Body of pancreas (tissue), 4 donors: ENCODE measurements around the gene NAT14. TPM values are rescaled to one million over a fixed set of nuclear protein-coding genes. Genes with fewer than 3 reads are reported as not detected.
"Not testable (repeated sequence)": the region's sequence is repeated elsewhere in the genome, so short reads cannot be mapped to it uniquely, and the experiment has no call there.

Source experiments
- ATAC-seq: fragments of 150-250 bp; one replicate; pipeline ENCODE4 v1.9.1; 2016
- DNase-seq, 4 donors: peaks; one replicate each; pipeline ENCODE4 v3.0.0-alpha.2; 2019
- H3K27ac ChIP-seq, 4 donors: fragments of 200-600 bp; sonication (generic); 1 replicate in 3 of 4; 2 replicates in 1 of 4; pipeline versions ENCODE4 v1.5.1 to v1.6.1; 2016 to 2019; ENCODE audit warnings: mild to moderate bottlenecking in 1 of 4, mixed read lengths in 1 of 4, moderate library complexity in 1 of 4
- H3K27me3 ChIP-seq, 2 donors: fragments of 200-600 bp; sonication (generic); one replicate each; pipeline ENCODE4 v1.6.0; 2016; ENCODE audit warnings: mild to moderate bottlenecking in 1 of 2
- H3K36me3 ChIP-seq, 2 donors: fragments of 200-600 bp; sonication (generic); replicated peaks in 1 of 2; 2 replicates each; pipeline ENCODE4 v1.5.1; 2016; ENCODE audit warnings: low read depth in 2 of 2; ENCODE audit not compliant: insufficient read depth in 1 of 2
- H3K4me1 ChIP-seq: fragments of 200-600 bp; sonication (generic); one replicate; pipeline ENCODE4 v1.6.0; 2016
- H3K4me3 ChIP-seq, 2 donors: fragments of 200-600 bp; sonication (generic); 1 replicate in 1 of 2; 2 replicates in 1 of 2; pipeline ENCODE4 v1.5.1; 2016 to 2019
- H3K9me3 ChIP-seq, 3 donors: fragments of 200-600 bp; sonication (generic); 1 replicate in 2 of 3; 2 replicates in 1 of 3; pipeline ENCODE4 v1.5.1; 2016
- POLR2A ChIP-seq, 3 donors: fragments of 450-650 bp; IDR thresholded peaks; one replicate each; pipeline ENCODE4 v1.6.1; 2016; ENCODE audit warnings: antibody characterized with exemption in 3 of 3, mild to moderate bottlenecking in 2 of 3
- WGBS, 2 donors: methylation state at CpG; one replicate each; pipeline ENCODE4 v1.1.5; 2017; 5-methylcytosine and 5-hydroxymethylcytosine counted together
- intact Hi-C: fragments of 100-400 bp; cut with DNase I; formaldehyde crosslinking; loops from one replicate; pipeline ENCODE4 v1.15.1; 2023
- total RNA-seq, 2 donors: library from RNA; depleted of rRNA; stranded (reverse); fragments of >200 nt; gene quantifications; one replicate each; pipeline ENCODE4 v1.1.0, GENCODE V29; 2016
- TF ChIP-seq, protein P1 (sequence below), 7 experiments: fragments of 450-650 bp in 4 of 7; fragments of 200-600 bp in 3 of 7; sonication (generic) in 3 of 7; IDR thresholded peaks; one replicate each; pipeline ENCODE4 v1.5.1; 2016 to 2019; ENCODE audit warnings: antibody characterized with exemption in 7 of 7

Gene NAT14
- total RNA-seq, 2 donors from 2014 or later = 4.2 to 8.2 TPM

DNA sequence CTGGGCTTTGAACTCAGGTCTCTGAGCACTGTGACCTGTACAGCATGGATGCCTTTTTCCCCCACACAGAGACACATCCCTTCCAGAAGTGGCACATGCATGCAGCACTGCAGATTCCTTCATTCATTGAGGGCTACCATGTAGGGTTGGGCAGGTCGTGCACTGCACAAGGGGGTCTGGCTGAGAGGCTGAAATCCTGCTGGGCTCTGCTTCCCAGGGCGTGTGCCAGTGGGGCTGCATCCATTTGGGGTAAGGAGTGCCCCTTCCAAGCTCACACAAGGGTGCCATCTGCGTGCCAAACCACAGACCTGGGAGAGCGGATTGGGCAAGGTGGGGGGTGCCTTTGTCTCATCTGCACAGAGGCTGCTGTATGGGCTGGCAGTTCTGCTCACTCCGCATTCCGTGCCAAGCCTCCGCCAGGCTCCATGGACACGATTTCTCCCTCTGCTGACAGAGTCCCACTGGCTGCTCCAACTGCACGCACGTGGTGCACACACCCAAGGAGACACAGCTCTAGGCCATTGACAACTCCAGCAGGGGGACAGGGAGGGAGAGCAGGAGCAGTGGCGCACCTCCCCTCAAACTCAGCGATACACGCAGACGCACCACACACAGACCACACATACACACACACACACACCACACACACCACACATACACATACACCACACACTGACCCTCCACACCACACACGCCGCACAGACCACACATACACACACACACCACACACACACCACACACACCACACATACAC is 37.4 kb upstream of the NAT14 start:
- Histone ChIP-seq H3K27ac (no peak overlapping the region), H3K4me1 (peaks cover 14% of the 10 kb centered on the region), H3K9me3 (no peaks in the 10 kb centered on the region), H3K27me3 (peaks cover 0 to 13% of the 10 kb centered on the region in 2 donors), H3K4me3 (no peak overlapping the region), H3K36me3 (no peaks in the 10 kb centered on the region)
- intact Hi-C loops = no loop called here
- ATAC-seq (no peak), DNase-seq (peak in 1 of 4 donors; percentile 25)
- WGBS, 2 donors = 24 to 37% methylated on average over 7 to 16 of the region's 16 CpGs
- TF ChIP-seq POLR2A (IDR thresholded peaks at IDR 0.05) = no peak
- TF ChIP-seq, protein P1, sequence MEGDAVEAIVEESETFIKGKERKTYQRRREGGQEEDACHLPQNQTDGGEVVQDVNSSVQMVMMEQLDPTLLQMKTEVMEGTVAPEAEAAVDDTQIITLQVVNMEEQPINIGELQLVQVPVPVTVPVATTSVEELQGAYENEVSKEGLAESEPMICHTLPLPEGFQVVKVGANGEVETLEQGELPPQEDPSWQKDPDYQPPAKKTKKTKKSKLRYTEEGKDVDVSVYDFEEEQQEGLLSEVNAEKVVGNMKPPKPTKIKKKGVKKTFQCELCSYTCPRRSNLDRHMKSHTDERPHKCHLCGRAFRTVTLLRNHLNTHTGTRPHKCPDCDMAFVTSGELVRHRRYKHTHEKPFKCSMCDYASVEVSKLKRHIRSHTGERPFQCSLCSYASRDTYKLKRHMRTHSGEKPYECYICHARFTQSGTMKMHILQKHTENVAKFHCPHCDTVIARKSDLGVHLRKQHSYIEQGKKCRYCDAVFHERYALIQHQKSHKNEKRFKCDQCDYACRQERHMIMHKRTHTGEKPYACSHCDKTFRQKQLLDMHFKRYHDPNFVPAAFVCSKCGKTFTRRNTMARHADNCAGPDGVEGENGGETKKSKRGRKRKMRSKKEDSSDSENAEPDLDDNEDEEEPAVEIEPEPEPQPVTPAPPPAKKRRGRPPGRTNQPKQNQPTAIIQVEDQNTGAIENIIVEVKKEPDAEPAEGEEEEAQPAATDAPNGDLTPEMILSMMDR (IDR thresholded peaks at IDR 0.05) = no peak

- Histone ChIP-seq H3K4me1 (peaks cover 18% of the 10 kb centered on the region), H3K27me3 (peaks cover 0 to 14% of the 10 kb centered on the region in 2 donors)
- H3K4me3 ChIP-seq, H3K9me3 ChIP-seq, intact Hi-C loops, ATAC-seq, DNase-seq, H3K27ac ChIP-seq, H3K36me3 ChIP-seq: not testable (repeated sequence)
- WGBS, 2 donors = 77 to 83% methylated on average over 5 of the region's 5 CpGs
Measured at GRCh38 chr19:55448175-55448490, 36.9 kb upstream of the NAT14 start.

DNA sequence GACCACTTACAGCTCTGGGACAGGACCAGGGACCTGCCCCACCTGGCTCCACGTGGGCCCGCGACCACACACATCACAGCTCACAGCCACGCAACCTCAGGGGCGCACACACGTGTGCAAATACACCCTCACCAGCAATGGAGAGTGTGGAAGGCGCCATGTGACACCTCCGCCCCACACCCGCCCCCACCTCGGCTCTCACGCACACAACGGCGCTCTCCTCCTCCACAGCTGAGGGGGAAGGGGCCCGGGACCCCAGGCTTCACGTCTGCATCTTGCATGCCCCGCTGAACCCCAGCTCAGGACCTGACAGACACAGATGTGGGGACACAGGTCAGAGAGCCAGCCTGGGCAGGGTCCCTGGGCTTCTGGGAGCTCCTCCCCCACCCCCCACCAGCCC is 35.5 kb upstream of the NAT14 start:
- H3K9me3 ChIP-seq = no peaks in the 10 kb centered on the region
- H3K27me3 ChIP-seq = peaks cover 0 to 14% of the 10 kb centered on the region in 2 donors
- H3K36me3 ChIP-seq = no peaks in the 10 kb centered on the region
- intact Hi-C loops = no loop called here
- no peak overlapping the region for H3K4me3 ChIP-seq
- DNase-seq = no peak
- 15% methylated on average over 10 of the region's 16 CpGs; no CpG with 5 or more reads in 1 of the 2 donors for WGBS, 2 donors
- peaks cover 18% of the 10 kb centered on the region for H3K4me1 ChIP-seq
- H3K27ac ChIP-seq = no peak overlapping the region
- ATAC-seq = no peak
- no peak for TF ChIP-seq POLR2A (IDR thresholded peaks at IDR 0.05)
- TF ChIP-seq, protein P1 (IDR thresholded peaks at IDR 0.05) = no peak

DNA sequence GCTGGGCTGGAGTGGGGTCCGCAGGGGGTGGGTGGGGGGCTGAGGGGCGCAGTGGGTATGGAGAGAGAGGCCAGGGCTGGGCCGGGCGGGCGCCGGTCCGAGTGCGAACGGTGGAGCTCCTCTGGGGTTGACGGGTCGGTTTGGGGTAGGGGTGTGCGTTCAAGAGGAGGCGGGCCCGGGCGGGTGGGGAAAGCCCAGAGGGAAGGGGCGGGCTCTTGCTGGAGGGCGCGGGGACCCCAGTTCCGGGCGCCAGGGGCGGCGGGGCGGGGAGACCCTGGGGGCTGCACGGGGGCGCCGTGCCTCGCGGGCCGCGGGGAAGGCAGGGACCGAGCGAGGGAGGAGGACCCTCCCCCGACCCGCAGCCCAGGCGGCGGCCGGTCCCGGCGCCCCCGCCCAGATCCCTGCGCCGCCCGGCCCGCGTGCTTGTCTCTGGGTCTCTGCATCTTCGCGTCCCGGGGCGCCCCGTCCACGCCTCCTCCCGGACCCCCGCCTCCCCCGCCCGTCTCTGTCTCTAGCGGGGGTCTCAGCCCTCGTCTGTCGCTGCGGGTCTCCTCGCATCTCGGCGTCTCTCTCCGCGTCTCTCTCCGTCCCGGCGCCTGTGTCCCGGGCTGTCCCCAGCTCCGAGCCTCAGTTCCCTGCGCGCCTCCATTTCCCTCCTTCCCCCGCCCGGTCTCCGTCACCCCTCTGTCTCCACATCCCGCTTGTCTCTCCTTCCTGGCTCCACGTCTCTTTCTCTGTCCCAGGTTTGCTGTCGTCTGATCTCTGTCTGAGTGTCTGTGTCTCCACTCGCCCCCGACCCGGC is 33.6 kb upstream of the NAT14 start:
- intact Hi-C loops = no loop called here
- DNase-seq (no peak), ATAC-seq (no peak)
- Histone ChIP-seq H3K9me3 (no peaks in the 10 kb centered on the region), H3K36me3 (no peaks in the 10 kb centered on the region), H3K27me3 (peaks cover 0 to 14% of the 10 kb centered on the region in 2 donors), H3K27ac (no peak overlapping the region), H3K4me3 (no peak overlapping the region), H3K4me1 (peaks cover 18% of the 10 kb centered on the region)
- TF ChIP-seq, protein P1 (IDR thresholded peaks at IDR 0.05) = no peak
- TF ChIP-seq POLR2A (IDR thresholded peaks at IDR 0.05) = no peak
- WGBS, 2 donors = 2 to 6% methylated on average over 17 to 65 of the region's 80 CpGs

- TF ChIP-seq POLR2A (IDR thresholded peaks at IDR 0.05) = no peak
- H3K27ac ChIP-seq = no peak overlapping the region
- H3K27me3 ChIP-seq = peaks cover 0 to 14% of the 10 kb centered on the region in 2 donors
- 6 to 20% methylated on average over 25 to 37 of the region's 57 CpGs for WGBS, 2 donors
- no peak for DNase-seq
- intact Hi-C loops = no loop called here
- no peak overlapping the region for H3K4me3 ChIP-seq
- peaks cover 18% of the 10 kb centered on the region for H3K4me1 ChIP-seq
- no peak for ATAC-seq
- no peaks in the 10 kb centered on the region for H3K36me3 ChIP-seq
- H3K9me3 ChIP-seq = no peaks in the 10 kb centered on the region
Measured at GRCh38 chr19:55451965-55452748, 32.8 kb upstream of the NAT14 start.
